Mesendoderm (in vitro differentiated cells): ENCODE measurements around the gene GAA.

ENCODE experiments used
- DNase-seq: peaks from one replicate; pipeline ENCODE4 v3.0.0; 2013
- H2AK5ac ChIP-seq: 2 replicates; pipeline ENCODE4 v1.6.1; 2013; ENCODE audit warnings: low read length, inconsistent platforms
- H2BK120ac ChIP-seq: 2 replicates; pipeline ENCODE4 v1.6.1; 2013; ENCODE audit warnings: low read depth, mild to moderate bottlenecking, low read length, moderate library complexity, mixed read lengths
- H2BK15ac ChIP-seq: replicated peaks from 2 replicates; pipeline ENCODE4 v1.6.1; 2013; ENCODE audit warnings: low read depth, mild to moderate bottlenecking, moderate library complexity
- H2BK5ac ChIP-seq: 2 replicates; pipeline ENCODE4 v1.6.1; 2013; ENCODE audit warnings: low read length, inconsistent platforms
- H3K18ac ChIP-seq: 2 replicates; pipeline ENCODE4 v1.6.1; 2013; ENCODE audit warnings: mild to moderate bottlenecking, low read length, mixed read lengths
- H3K23ac ChIP-seq: one replicate; pipeline ENCODE4 v1.6.1; 2013; ENCODE audit warnings: low read length
- H3K27ac ChIP-seq: 2 replicates; pipeline ENCODE4 v1.5.1; 2013; ENCODE audit warnings: low read depth, mild to moderate bottlenecking, inconsistent platforms, low read length, moderate library complexity
- H3K27me3 ChIP-seq: 2 replicates; pipeline ENCODE4 v1.6.1; 2013; ENCODE audit warnings: low read length, control low read depth, mild to moderate bottlenecking, inconsistent platforms; ENCODE audit not compliant: insufficient read depth, poor library complexity
- H3K36me3 ChIP-seq: 2 replicates; pipeline ENCODE4 v1.6.1; 2013; ENCODE audit warnings: low read length, inconsistent platforms; ENCODE audit not compliant: control insufficient read depth, insufficient read depth
- H3K4ac ChIP-seq: one replicate; pipeline ENCODE4 v1.6.1; 2013; ENCODE audit warnings: low read depth, mild to moderate bottlenecking, low read length, moderate library complexity
- H3K4me1 ChIP-seq: 2 replicates; pipeline ENCODE4 v1.6.1; 2013; ENCODE audit warnings: low read depth, low read length, inconsistent platforms; ENCODE audit not compliant: control insufficient read depth
- H3K4me2 ChIP-seq: 2 replicates; pipeline ENCODE4 v1.6.1; 2013; ENCODE audit warnings: low read length
- H3K4me3 ChIP-seq: 2 replicates; pipeline ENCODE4 v1.5.1; 2013; ENCODE audit warnings: mild to moderate bottlenecking, low read length
- H3K56ac ChIP-seq: one replicate; pipeline ENCODE4 v1.6.1; 2013; ENCODE audit warnings: low read length
- H3K79me1 ChIP-seq: 2 replicates; pipeline ENCODE4 v1.6.1; 2013; ENCODE audit warnings: low read length, inconsistent platforms
- H3K79me2 ChIP-seq: 2 replicates; pipeline ENCODE4 v1.6.1; 2013; ENCODE audit warnings: mild to moderate bottlenecking, low read length; ENCODE audit not compliant: control insufficient read depth, insufficient read depth
- H3K9ac ChIP-seq: 2 replicates; pipeline ENCODE4 v1.6.1; 2013; ENCODE audit warnings: low read length, inconsistent platforms
- H4K5ac ChIP-seq: one replicate; pipeline ENCODE4 v1.6.1; 2013; ENCODE audit warnings: low read length
- H4K8ac ChIP-seq: one replicate; pipeline ENCODE4 v1.6.1; 2013; ENCODE audit warnings: low read depth, mild to moderate bottlenecking, control low read depth, low read length, moderate library complexity
- WGBS: extraction: QIAGEN DNeasy Blood & Tissue Kit; methylation state at CpG from one replicate; pipeline ENCODE4 v1.1.7; 2013; ENCODE audit warnings: low lambda C conversion rate, missing lambda C conversion rate; ENCODE audit not compliant: insufficient coverage; ENCODE audit errors: extremely low coverage; 5-methylcytosine and 5-hydroxymethylcytosine counted together

Gene GAA

DNA sequence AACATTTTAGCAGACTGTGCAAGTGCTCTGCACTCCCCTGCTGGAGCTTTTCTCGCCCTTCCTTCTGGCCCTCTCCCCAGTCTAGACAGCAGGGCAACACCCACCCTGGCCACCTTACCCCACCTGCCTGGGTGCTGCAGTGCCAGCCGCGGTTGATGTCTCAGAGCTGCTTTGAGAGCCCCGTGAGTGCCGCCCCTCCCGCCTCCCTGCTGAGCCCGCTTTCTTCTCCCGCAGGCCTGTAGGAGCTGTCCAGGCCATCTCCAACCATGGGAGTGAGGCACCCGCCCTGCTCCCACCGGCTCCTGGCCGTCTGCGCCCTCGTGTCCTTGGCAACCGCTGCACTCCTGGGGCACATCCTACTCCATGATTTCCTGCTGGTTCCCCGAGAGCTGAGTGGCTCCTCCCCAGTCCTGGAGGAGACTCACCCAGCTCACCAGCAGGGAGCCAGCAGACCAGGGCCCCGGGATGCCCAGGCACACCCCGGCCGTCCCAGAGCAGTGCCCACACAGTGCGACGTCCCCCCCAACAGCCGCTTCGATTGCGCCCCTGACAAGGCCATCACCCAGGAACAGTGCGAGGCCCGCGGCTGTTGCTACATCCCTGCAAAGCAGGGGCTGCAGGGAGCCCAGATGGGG is 3.1 kb downstream of the GAA start:
- H2BK5ac ChIP-seq, result no peak overlapping the region
- peak; percentile 31 for DNase-seq
- no peak overlapping the region for H2BK120ac ChIP-seq
- no peaks in the 10 kb centered on the region for H3K27me3 ChIP-seq
- no peak overlapping the region for H2AK5ac ChIP-seq
- no peak overlapping the region for H3K27ac ChIP-seq
- H3K23ac ChIP-seq, result no peak overlapping the region
- H3K56ac ChIP-seq, result no peak overlapping the region
- H4K5ac ChIP-seq, result no peak overlapping the region
- no peaks in the 10 kb centered on the region for H3K36me3 ChIP-seq
- H4K8ac ChIP-seq, result no peak overlapping the region
- no peak overlapping the region for H3K4ac ChIP-seq
- H3K4me3 ChIP-seq, result no peak overlapping the region
- H3K18ac ChIP-seq, result no peak overlapping the region
- no peaks in the 10 kb centered on the region for H3K79me1 ChIP-seq
- H2BK15ac ChIP-seq, result no peak overlapping the region
- no peak overlapping the region for H3K9ac ChIP-seq
- H3K4me2 ChIP-seq, result no peak overlapping the region
- H3K4me1 ChIP-seq, result no peaks in the 10 kb centered on the region
- H3K79me2 ChIP-seq, result no peaks in the 10 kb centered on the region
- WGBS, result no CpG with 5 or more reads among the region's 26 CpGs

- no CpG with 5 or more reads among the region's 18 CpGs for WGBS
- no peak overlapping the region for H2BK120ac ChIP-seq
- no peak overlapping the region for H3K4me3 ChIP-seq
- no peak overlapping the region for H2AK5ac ChIP-seq
- no peak overlapping the region for H2BK5ac ChIP-seq
- no peak overlapping the region for H2BK15ac ChIP-seq
- H4K5ac ChIP-seq, result no peak overlapping the region
- H3K36me3 ChIP-seq, result no peaks in the 10 kb centered on the region
- H3K4me1 ChIP-seq, result no peaks in the 10 kb centered on the region
- H3K18ac ChIP-seq, result no peak overlapping the region
- DNase-seq, result no peak
- H3K4ac ChIP-seq, result no peak overlapping the region
- H3K9ac ChIP-seq, result no peak overlapping the region
- no peak overlapping the region for H3K56ac ChIP-seq
- H3K27me3 ChIP-seq, result no peaks in the 10 kb centered on the region
- H3K79me1 ChIP-seq, result no peaks in the 10 kb centered on the region
- no peak overlapping the region for H3K23ac ChIP-seq
- H4K8ac ChIP-seq, result no peak overlapping the region
- no peak overlapping the region for H3K27ac ChIP-seq
- H3K4me2 ChIP-seq, result no peak overlapping the region
- no peaks in the 10 kb centered on the region for H3K79me2 ChIP-seq
Measured at GRCh38 chr17:80104956-80105375, 3.6 kb downstream of the GAA start.

- H3K23ac ChIP-seq, result no peak overlapping the region
- no peak overlapping the region for H2AK5ac ChIP-seq
- no peaks in the 10 kb centered on the region for H3K79me2 ChIP-seq
- no peak overlapping the region for H3K4me2 ChIP-seq
- H3K18ac ChIP-seq, result no peak overlapping the region
- no peak overlapping the region for H3K27ac ChIP-seq
- no peak overlapping the region for H2BK120ac ChIP-seq
- H3K4ac ChIP-seq, result no peak overlapping the region
- H4K5ac ChIP-seq, result no peak overlapping the region
- H3K4me1 ChIP-seq, result no peaks in the 10 kb centered on the region
- H3K4me3 ChIP-seq, result no peak overlapping the region
- H2BK15ac ChIP-seq, result no peak overlapping the region
- no peak overlapping the region for H3K9ac ChIP-seq
- H3K79me1 ChIP-seq, result no peaks in the 10 kb centered on the region
- no peak overlapping the region for H2BK5ac ChIP-seq
- no peak overlapping the region for H4K8ac ChIP-seq
- no peak overlapping the region for H3K56ac ChIP-seq
- no peak for DNase-seq
- no peaks in the 10 kb centered on the region for H3K36me3 ChIP-seq
- no peaks in the 10 kb centered on the region for H3K27me3 ChIP-seq
- WGBS, result no CpG with 5 or more reads among the region's 29 CpGs
Measured at GRCh38 chr17:80105762-80106161, 4.4 kb downstream of the GAA start.

GRCh38 chr17:80106176-80106575 is 4.8 kb downstream of the GAA start:
- Histone ChIP-seq H3K4me1 (no peaks in the 10 kb centered on the region), H3K4me2 (no peak overlapping the region), H3K27ac (no peak overlapping the region), H3K23ac (no peak overlapping the region), H3K79me1 (no peaks in the 10 kb centered on the region), H3K4me3 (no peak overlapping the region), H3K56ac (no peak overlapping the region), H4K8ac (no peak overlapping the region), H3K9ac (no peak overlapping the region), H3K36me3 (no peaks in the 10 kb centered on the region), H2BK5ac (no peak overlapping the region), H2BK120ac (no peak overlapping the region), H3K4ac (no peak overlapping the region), H3K27me3 (no peaks in the 10 kb centered on the region), H2BK15ac (no peak overlapping the region), H3K18ac (no peak overlapping the region), H2AK5ac (no peak overlapping the region), H4K5ac (no peak overlapping the region), H3K79me2 (no peaks in the 10 kb centered on the region)
- WGBS, result no CpG with 5 or more reads among the region's 10 CpGs
- DNase-seq, result no peak

DNA sequence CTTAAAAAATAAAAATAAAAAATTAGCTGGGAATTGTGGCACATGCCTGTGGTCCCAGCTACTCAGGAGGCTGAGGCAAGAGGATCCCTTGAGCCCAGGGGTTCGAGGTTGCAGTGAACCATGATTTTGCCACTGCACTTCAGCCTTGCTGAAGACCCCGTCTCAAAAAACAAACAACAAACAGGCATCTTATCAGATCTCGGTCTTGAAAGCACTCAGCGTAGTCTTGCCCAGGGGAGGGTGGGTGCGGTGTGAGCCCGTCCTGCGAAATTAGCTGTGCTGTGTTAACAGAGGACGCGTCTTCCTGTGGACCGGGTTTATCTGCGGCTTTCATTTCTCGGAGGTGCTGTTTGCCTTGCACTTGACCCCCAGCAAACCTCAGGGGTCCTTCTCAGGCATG is 5.4 kb downstream of the GAA start:
- no peak overlapping the region for H3K18ac ChIP-seq
- H2AK5ac ChIP-seq, result no peak overlapping the region
- no peaks in the 10 kb centered on the region for H3K36me3 ChIP-seq
- no peak overlapping the region for H3K23ac ChIP-seq
- WGBS, result no CpG with 5 or more reads among the region's 12 CpGs
- H4K8ac ChIP-seq, result no peak overlapping the region
- no peak overlapping the region for H3K9ac ChIP-seq
- no peak overlapping the region for H2BK120ac ChIP-seq
- H2BK5ac ChIP-seq, result no peak overlapping the region
- H3K27me3 ChIP-seq, result no peaks in the 10 kb centered on the region
- H3K4me1 ChIP-seq, result no peaks in the 10 kb centered on the region
- no peak overlapping the region for H3K27ac ChIP-seq
- H4K5ac ChIP-seq, result no peak overlapping the region
- DNase-seq, result no peak
- H3K4me2 ChIP-seq, result no peak overlapping the region
- H3K4ac ChIP-seq, result no peak overlapping the region
- H3K56ac ChIP-seq, result no peak overlapping the region
- no peaks in the 10 kb centered on the region for H3K79me2 ChIP-seq
- H3K79me1 ChIP-seq, result no peaks in the 10 kb centered on the region
- H2BK15ac ChIP-seq, result no peak overlapping the region
- no peak overlapping the region for H3K4me3 ChIP-seq
